Measurements from ENCODE around the gene ZBTB38. TPM values are rescaled to one million over a fixed set of nuclear protein-coding genes. Genes with fewer than 3 reads are reported as not detected.

Gene ZBTB38
- total RNA-seq, 1 donor from 2014 or later, result 24.5 TPM

GRCh38 chr3:141391298-141391990 is 23.1 kb downstream of the ZBTB38 start:
- H3K4me1 ChIP-seq, result peaks cover 40% of the 10 kb centered on the region

GRCh38 chr3:141391991-141392316 is 23.6 kb downstream of the ZBTB38 start:
- no peaks in the 10 kb centered on the region for H3K79me2 ChIP-seq (ENCODE audit: low read depth)

More at GRCh38 chr3:141391298-141391990, 23.1 kb downstream of the ZBTB38 start:
- H3K36me3 Mint-ChIP-seq, result peaks cover 10% of the 10 kb centered on the region
- H3K27ac Mint-ChIP-seq, result peak overlapping the region; percentile 48
- no peak overlapping the region for H3K9ac ChIP-seq
- H3K9me3 Mint-ChIP-seq, result peaks cover 4% of the 10 kb centered on the region
- no peak overlapping the region for H3K27ac ChIP-seq
- H3K79me2 ChIP-seq (ENCODE audit: low read depth), result no peaks in the 10 kb centered on the region
- H3K4me2 ChIP-seq, result no peak overlapping the region
- H3K4me3 ChIP-seq, result no peak overlapping the region
- H3K27me3 ChIP-seq, result no peaks in the 10 kb centered on the region
- no peak for DNase-seq (ENCODE audit: low spot score)
- no peak overlapping the region for H2AFZ ChIP-seq (replicated peaks)
- H3K9me3 ChIP-seq (ENCODE audit: low read depth), result no peaks in the 10 kb centered on the region
- TF ChIP-seq EZH2 (IDR thresholded peaks at IDR 0.05), result no peak
- no peak for TF ChIP-seq EZH2phosphoT487 (IDR thresholded peaks at IDR 0.05)
- no peak for TF ChIP-seq CTCF (IDR thresholded peaks at IDR 0.05)
- no peaks in the 10 kb centered on the region for H4K20me1 ChIP-seq (ENCODE audit: low read depth)
- H3K4me3 Mint-ChIP-seq, result no peak overlapping the region
- peaks cover 30% of the 10 kb centered on the region for H3F3A ChIP-seq (ENCODE audit: low read depth)
- peaks cover 2% of the 10 kb centered on the region for H3K27me3 Mint-ChIP-seq (ENCODE audit: insufficient read depth, low read depth)
- no peaks in the 10 kb centered on the region for H3K36me3 ChIP-seq
- H3K4me1 Mint-ChIP-seq, result peaks cover 57% of the 10 kb centered on the region

GRCh38 chr3:141392416-141392815 is 24.1 kb downstream of the ZBTB38 start:
- Histone ChIP-seq H3K4me3 (no peak overlapping the region), H2AFZ (replicated peaks) (no peak overlapping the region), H4K20me1 (ENCODE audit: low read depth) (no peaks in the 10 kb centered on the region), H3K9me3 (ENCODE audit: low read depth) (no peaks in the 10 kb centered on the region), H3K4me2 (peak overlapping the region; percentile 68), H3K9ac (no peak overlapping the region), H3K27ac (no peak overlapping the region), H3K36me3 (no peaks in the 10 kb centered on the region), H3K79me2 (ENCODE audit: low read depth) (no peaks in the 10 kb centered on the region), H3K4me1 (peaks cover 36% of the 10 kb centered on the region), H3K27me3 (no peaks in the 10 kb centered on the region), H3F3A (ENCODE audit: low read depth) (peaks cover 30% of the 10 kb centered on the region)
- Mint-ChIP-seq H3K4me1 (peaks cover 47% of the 10 kb centered on the region), H3K9me3 (peaks cover 13% of the 10 kb centered on the region), H3K4me3 (no peak overlapping the region), H3K27ac (peak overlapping the region; percentile 87), H3K36me3 (peaks cover 20% of the 10 kb centered on the region), H3K27me3 (ENCODE audit: insufficient read depth, low read depth) (peaks cover 5% of the 10 kb centered on the region)
- no peak for DNase-seq (ENCODE audit: low spot score)
- TF ChIP-seq EZH2 (IDR thresholded peaks at IDR 0.05) (no peak), EZH2phosphoT487 (IDR thresholded peaks at IDR 0.05) (no peak), CTCF (IDR thresholded peaks at IDR 0.05) (no peak)

More at GRCh38 chr3:141391991-141392316, 23.6 kb downstream of the ZBTB38 start:
- DNase-seq (ENCODE audit: low spot score), result no peak
- Mint-ChIP-seq H3K4me1 (peaks cover 51% of the 10 kb centered on the region), H3K27me3 (ENCODE audit: insufficient read depth, low read depth) (peaks cover 3% of the 10 kb centered on the region), H3K36me3 (peaks cover 15% of the 10 kb centered on the region), H3K27ac (peak overlapping the region; percentile 64), H3K4me3 (no peak overlapping the region), H3K9me3 (peaks cover 8% of the 10 kb centered on the region)
- H3K9me3 ChIP-seq (ENCODE audit: low read depth), result no peaks in the 10 kb centered on the region
- H3K4me1 ChIP-seq, result peaks cover 36% of the 10 kb centered on the region
- H3K4me2 ChIP-seq, result no peak overlapping the region
- no peak overlapping the region for H3K27ac ChIP-seq
- H3F3A ChIP-seq (ENCODE audit: low read depth), result peaks cover 30% of the 10 kb centered on the region
- no peaks in the 10 kb centered on the region for H3K36me3 ChIP-seq
- H3K9ac ChIP-seq, result no peak overlapping the region
- TF ChIP-seq EZH2 (IDR thresholded peaks at IDR 0.05) (no peak), EZH2phosphoT487 (IDR thresholded peaks at IDR 0.05) (no peak), CTCF (IDR thresholded peaks at IDR 0.05) (no peak)
- H3K4me3 ChIP-seq, result no peak overlapping the region
- no peak overlapping the region for H2AFZ ChIP-seq (replicated peaks)
- no peaks in the 10 kb centered on the region for H3K27me3 ChIP-seq
- no peaks in the 10 kb centered on the region for H4K20me1 ChIP-seq (ENCODE audit: low read depth)
